PFSK-1 (cell line): Measurements from ENCODE around the gene DNAJC25.

Source experiments
- POLR2AphosphoS5 ChIP-seq: IDR thresholded peaks from 2 replicates; pipeline ENCODE4 v1.6.1; 2012; ENCODE audit warnings: low read depth, mild to moderate bottlenecking, control low read depth, low read length, moderate library complexity
- REST ChIP-seq, 2 experiments: IDR thresholded peaks; 2 replicates each; pipeline versions ENCODE4 v1.6.1 to v1.8.0; 2011 to 2012; ENCODE audit warnings: low read depth in 2 of 2, low read length in 2 of 2, control low read depth in 1 of 2, inconsistent platforms in 1 of 2, mild to moderate bottlenecking in 1 of 2, moderate library complexity in 1 of 2; ENCODE audit not compliant: insufficient read depth in 1 of 2
- TAF1 ChIP-seq: IDR thresholded peaks from 2 replicates; pipeline ENCODE4 v1.6.1; 2012; ENCODE audit warnings: low read length, control low read depth, borderline replicate concordance; ENCODE audit not compliant: insufficient read depth

DNA sequence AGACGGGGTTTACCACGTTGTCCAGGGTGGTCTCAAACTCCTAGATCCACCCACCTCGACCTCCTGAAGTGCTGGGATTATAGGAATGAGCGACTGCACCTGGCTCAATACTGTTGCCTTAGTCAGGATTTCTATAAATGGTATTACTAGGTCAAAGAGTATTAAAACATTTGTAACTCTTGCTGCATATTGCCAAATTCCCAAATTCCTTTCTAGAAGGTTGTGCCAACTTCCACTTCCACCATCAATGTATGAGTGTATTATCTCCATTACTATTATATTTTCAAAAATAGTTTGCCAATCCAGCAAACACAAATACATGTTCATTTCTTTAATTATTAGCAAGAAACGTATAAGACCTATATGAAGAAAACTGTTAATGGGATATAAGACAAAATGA lies 42.3 kb upstream of the DNAJC25 start:
- TF ChIP-seq REST (IDR thresholded peaks at IDR 0.05; ENCODE audit: insufficient read depth in 1 of 2, low read depth in 2 of 2, low read length in 2 of 2) (no peak), POLR2AphosphoS5 (no peak), TAF1 (no peak)
